ENCODE data around the gene RETREG2.
"Not testable (repeated sequence)": the region's sequence is repeated elsewhere in the genome, so short reads cannot be mapped to it uniquely, and the experiment has no call there.

The RETREG2 gene

GRCh38 chr2:219182331-219183150 lies 4.5 kb downstream of the RETREG2 start:
- H3K36me3 Mint-ChIP-seq (ENCODE audit: insufficient read depth) = peaks cover 44% of the 10 kb centered on the region
- H3K9me3 Mint-ChIP-seq = no peaks in the 10 kb centered on the region
- ATAC-seq (replicated peaks; ENCODE audit: extremely low read depth, poor library complexity, severe bottlenecking) (no peak), DNase-seq (ENCODE audit: low spot score in 2 of 2) (no peak)
- H3K27ac Mint-ChIP-seq (ENCODE audit: low read depth) = peak overlapping the region; percentile 72
- no peaks in the 10 kb centered on the region for H3K27me3 Mint-ChIP-seq
- H3K4me3 Mint-ChIP-seq = no peak overlapping the region
- peaks cover 59% of the 10 kb centered on the region for H3K4me1 Mint-ChIP-seq

DNA sequence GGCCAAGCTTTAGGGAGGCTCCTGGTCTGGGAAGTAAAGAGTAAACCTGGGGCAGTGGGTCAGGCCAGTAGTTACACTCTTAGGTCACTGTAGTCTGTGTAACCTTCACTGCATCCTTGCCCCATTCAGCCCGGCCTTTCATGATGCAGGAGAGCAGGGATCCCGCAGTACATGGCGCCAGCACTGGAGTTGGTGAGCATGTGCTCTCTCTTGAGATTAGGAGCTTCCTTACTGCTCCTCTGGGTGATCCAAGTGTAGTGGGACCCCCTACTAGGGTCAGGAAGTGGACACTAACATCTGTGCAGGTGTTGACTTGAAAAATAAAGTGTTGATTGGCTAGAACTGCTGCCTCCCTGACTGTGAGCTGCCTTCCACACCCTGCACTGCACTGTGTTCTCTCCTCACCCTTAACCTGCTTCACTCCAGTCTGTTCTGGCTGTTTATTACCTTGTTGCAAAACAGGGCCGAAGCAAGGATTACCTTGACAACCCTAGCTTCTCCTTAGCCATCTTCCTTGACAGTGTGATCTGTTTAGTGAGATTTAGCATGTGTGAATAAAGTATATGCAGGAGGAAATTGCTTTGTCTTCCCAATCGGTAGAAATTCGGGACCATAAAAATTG lies 5.2 kb downstream of the RETREG2 start:
- H3K4me3 Mint-ChIP-seq = no peak overlapping the region
- ATAC-seq (replicated peaks; ENCODE audit: extremely low read depth, poor library complexity, severe bottlenecking) = no peak
- H3K27ac Mint-ChIP-seq (ENCODE audit: low read depth) = peak overlapping the region; percentile 72
- H3K36me3 Mint-ChIP-seq (ENCODE audit: insufficient read depth) = peaks cover 38% of the 10 kb centered on the region
- no peaks in the 10 kb centered on the region for H3K27me3 Mint-ChIP-seq
- DNase-seq (ENCODE audit: low spot score in 2 of 2) = no peak
- H3K9me3 Mint-ChIP-seq = no peaks in the 10 kb centered on the region
- H3K4me1 Mint-ChIP-seq = peaks cover 56% of the 10 kb centered on the region

- DNase-seq (ENCODE audit: low spot score in 2 of 2) = no peak
- Mint-ChIP-seq H3K27me3 (no peaks in the 10 kb centered on the region), H3K4me1 (peaks cover 55% of the 10 kb centered on the region), H3K9me3 (no peaks in the 10 kb centered on the region), H3K4me3 (no peak overlapping the region), H3K27ac (ENCODE audit: low read depth) (peak overlapping the region; percentile 72), H3K36me3 (ENCODE audit: insufficient read depth) (peaks cover 33% of the 10 kb centered on the region)
- ATAC-seq (replicated peaks; ENCODE audit: extremely low read depth, poor library complexity, severe bottlenecking) = no peak
These were observed 6.0 kb downstream of the RETREG2 start for GRCh38 chr2:219184121-219184520.

GRCh38 chr2:219186754-219187456 lies 8.8 kb downstream of the RETREG2 start:
- no peaks in the 10 kb centered on the region for H3K9me3 Mint-ChIP-seq
- DNase-seq (ENCODE audit: low spot score in 2 of 2) (no peak), ATAC-seq (replicated peaks; ENCODE audit: extremely low read depth, poor library complexity, severe bottlenecking) (no peak)
- peak overlapping the region; percentile 63 for H3K27ac Mint-ChIP-seq (ENCODE audit: low read depth)
- peaks cover 18% of the 10 kb centered on the region for H3K36me3 Mint-ChIP-seq (ENCODE audit: insufficient read depth)
- H3K27me3 Mint-ChIP-seq = no peaks in the 10 kb centered on the region
- peaks cover 31% of the 10 kb centered on the region for H3K4me1 Mint-ChIP-seq
- H3K4me3 Mint-ChIP-seq = no peak overlapping the region

- no peaks in the 10 kb centered on the region for H3K9me3 Mint-ChIP-seq
- DNase-seq (ENCODE audit: low spot score in 2 of 2) (no peak), ATAC-seq (replicated peaks; ENCODE audit: extremely low read depth, poor library complexity, severe bottlenecking) (no peak)
- no peak overlapping the region for H3K27ac Mint-ChIP-seq (ENCODE audit: low read depth)
- no peak overlapping the region for H3K4me3 Mint-ChIP-seq
- H3K4me1 Mint-ChIP-seq = peaks cover 8% of the 10 kb centered on the region
- H3K36me3 Mint-ChIP-seq (ENCODE audit: insufficient read depth) = peaks cover 3% of the 10 kb centered on the region
- H3K27me3 Mint-ChIP-seq = peaks cover 14% of the 10 kb centered on the region
These were observed 19.3 kb downstream of the RETREG2 start for GRCh38 chr2:219197388-219197787.

DNA sequence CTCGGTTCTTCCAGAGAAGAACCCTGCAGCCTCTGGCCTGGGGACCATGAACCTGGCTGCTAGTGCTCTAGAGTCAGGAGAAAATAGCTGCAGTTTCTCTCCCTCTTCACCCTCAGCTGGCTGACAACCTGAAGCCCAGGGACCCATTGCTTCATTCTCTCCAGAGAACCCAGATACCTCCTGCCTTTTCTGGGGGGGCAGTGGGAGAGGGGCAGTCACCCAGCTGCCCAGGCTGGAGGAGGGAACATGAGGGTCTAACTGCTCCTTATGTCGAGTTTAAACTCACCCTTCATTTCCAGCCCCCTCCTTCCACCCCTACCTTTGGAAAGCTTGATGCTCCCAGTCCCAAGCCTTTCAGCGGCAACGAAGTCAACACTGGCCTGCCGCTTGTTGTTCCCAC lies 20.9 kb downstream of the RETREG2 start:
- Mint-ChIP-seq H3K27me3 (peaks cover 14% of the 10 kb centered on the region), H3K4me3 (no peak overlapping the region), H3K27ac (ENCODE audit: low read depth) (no peak overlapping the region), H3K9me3 (no peaks in the 10 kb centered on the region), H3K36me3 (ENCODE audit: insufficient read depth) (peaks cover 3% of the 10 kb centered on the region), H3K4me1 (peaks cover 8% of the 10 kb centered on the region)
- DNase-seq (ENCODE audit: low spot score in 2 of 2) (no peak), ATAC-seq (replicated peaks; ENCODE audit: extremely low read depth, poor library complexity, severe bottlenecking) (no peak)

DNA sequence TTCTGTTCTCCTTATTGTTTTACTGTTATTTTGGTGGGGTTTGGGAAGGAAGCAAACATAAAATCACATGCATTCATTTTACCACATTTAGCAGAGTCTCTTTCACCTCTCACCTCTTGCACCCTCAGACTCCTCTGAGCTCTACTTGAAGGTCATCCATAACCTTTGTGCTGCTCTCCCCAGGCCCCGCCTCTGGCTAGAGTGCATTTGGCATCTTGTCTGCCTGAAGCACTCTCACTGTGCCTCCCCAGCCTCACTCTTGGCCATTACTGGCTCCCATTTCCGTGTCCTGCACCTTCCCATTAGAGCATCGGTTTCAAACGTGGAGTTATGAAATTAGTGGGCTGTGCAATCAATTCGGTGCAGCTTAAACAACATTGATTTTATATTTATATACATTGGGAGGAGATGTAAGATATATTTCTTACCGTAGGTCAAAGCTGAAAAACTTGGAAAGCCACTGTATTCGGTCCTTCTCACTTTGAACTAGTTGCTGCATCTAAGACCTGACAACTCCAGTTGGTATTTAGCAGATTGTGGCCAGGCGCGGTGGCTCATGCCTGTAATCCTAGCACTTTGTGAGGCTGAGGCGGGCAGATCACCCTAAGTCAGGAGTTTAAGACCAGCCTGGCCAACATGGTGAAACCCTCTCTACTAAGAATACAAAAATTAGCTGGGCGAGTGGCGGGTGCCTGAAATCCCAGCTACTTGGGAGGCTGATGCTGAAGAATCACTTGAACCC lies 21.6 kb downstream of the RETREG2 start:
- peaks cover 14% of the 10 kb centered on the region for H3K27me3 Mint-ChIP-seq
- H3K27ac Mint-ChIP-seq (ENCODE audit: low read depth) = no peak overlapping the region
- peaks cover 8% of the 10 kb centered on the region for H3K4me1 Mint-ChIP-seq
- no peak for ATAC-seq (replicated peaks; ENCODE audit: extremely low read depth, poor library complexity, severe bottlenecking)
- no peaks in the 10 kb centered on the region for H3K9me3 Mint-ChIP-seq
- DNase-seq (ENCODE audit: low spot score in 2 of 2) = no peak
- H3K36me3 Mint-ChIP-seq (ENCODE audit: insufficient read depth) = peaks cover 3% of the 10 kb centered on the region
- H3K4me3 Mint-ChIP-seq = peak overlapping the region; percentile 72

- not testable (repeated sequence) for DNase-seq (ENCODE audit: low spot score in 2 of 2); H3K9me3 Mint-ChIP-seq; ATAC-seq (replicated peaks; ENCODE audit: extremely low read depth, poor library complexity, severe bottlenecking); H3K36me3 Mint-ChIP-seq (ENCODE audit: insufficient read depth); H3K4me1 Mint-ChIP-seq
- peaks cover 14% of the 10 kb centered on the region for H3K27me3 Mint-ChIP-seq
- peak overlapping the region; percentile 72 for H3K4me3 Mint-ChIP-seq
- H3K27ac Mint-ChIP-seq (ENCODE audit: low read depth) = peak overlapping the region; percentile 61
These were observed 22.6 kb downstream of the RETREG2 start for GRCh38 chr2:219200502-219201326.

- ATAC-seq (replicated peaks; ENCODE audit: extremely low read depth, poor library complexity, severe bottlenecking); H3K27ac Mint-ChIP-seq (ENCODE audit: low read depth); DNase-seq (ENCODE audit: low spot score in 2 of 2); H3K9me3 Mint-ChIP-seq; H3K4me3 Mint-ChIP-seq; H3K36me3 Mint-ChIP-seq (ENCODE audit: insufficient read depth): not testable (repeated sequence)
- Mint-ChIP-seq H3K4me1 (peaks cover 13% of the 10 kb centered on the region), H3K27me3 (peaks cover 14% of the 10 kb centered on the region)
These were observed 23.3 kb downstream of the RETREG2 start for GRCh38 chr2:219201331-219201730.

DNA sequence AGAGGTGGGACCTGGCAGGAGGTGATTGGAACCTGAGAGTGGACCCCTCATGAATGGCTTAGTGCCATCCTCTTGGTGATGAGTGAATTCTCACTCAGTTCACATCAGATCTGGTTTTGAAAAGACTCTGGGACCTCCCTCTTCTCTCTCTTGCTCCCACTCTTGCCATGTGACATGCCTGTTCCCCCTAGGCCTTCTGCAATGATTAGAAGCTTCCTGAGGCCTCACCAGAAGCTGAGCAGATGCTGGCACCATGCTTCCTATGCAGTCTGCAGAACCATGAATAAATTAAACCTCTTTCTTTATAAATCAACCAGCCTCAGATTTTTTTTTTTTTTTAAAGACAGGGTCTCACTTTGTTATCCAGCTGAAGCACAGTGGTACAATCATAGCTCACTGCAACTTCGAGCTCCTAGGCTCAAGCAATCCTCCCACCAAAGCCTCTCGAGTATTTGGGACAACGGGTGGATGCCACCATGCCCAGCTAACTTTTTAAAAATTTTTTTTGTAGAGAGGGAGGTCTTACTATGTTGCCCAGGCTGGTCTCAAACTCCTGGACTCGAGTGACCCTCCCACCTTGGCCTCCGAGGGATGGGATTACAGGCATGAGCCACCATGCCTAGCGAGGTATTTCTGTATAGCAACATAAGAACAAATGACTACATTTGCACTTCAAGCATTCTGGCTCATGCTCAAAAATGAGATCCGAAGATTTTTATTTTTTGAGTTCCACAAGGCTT lies 26.5 kb downstream of the RETREG2 start:
- H3K4me1 Mint-ChIP-seq = peaks cover 30% of the 10 kb centered on the region
- ATAC-seq (replicated peaks; ENCODE audit: extremely low read depth, poor library complexity, severe bottlenecking) (no peak), DNase-seq (ENCODE audit: low spot score in 2 of 2) (no peak)
- no peak overlapping the region for H3K4me3 Mint-ChIP-seq
- H3K36me3 Mint-ChIP-seq (ENCODE audit: insufficient read depth) = peaks cover 21% of the 10 kb centered on the region
- H3K27ac Mint-ChIP-seq (ENCODE audit: low read depth) = no peak overlapping the region
- H3K27me3 Mint-ChIP-seq = peaks cover 3% of the 10 kb centered on the region
- no peaks in the 10 kb centered on the region for H3K9me3 Mint-ChIP-seq

DNA sequence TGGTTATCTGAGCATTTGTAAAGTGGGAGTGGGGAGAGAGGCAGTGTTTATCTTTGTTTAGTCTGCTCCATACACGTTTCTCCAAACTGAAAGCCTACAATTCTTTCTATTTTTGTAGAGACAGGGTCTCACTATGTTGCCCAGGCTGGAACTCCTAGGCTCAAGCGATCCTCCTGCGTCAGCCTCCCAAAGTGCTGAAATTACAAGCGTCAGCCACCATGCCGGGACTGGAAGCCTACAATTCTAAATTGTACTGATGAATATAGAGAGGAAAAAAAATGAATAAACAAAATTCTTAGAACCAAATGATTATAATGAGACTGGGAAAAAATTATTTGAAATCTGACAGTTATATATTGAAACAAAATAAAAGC lies 27.1 kb downstream of the RETREG2 start:
- Mint-ChIP-seq H3K36me3 (ENCODE audit: insufficient read depth) (peaks cover 22% of the 10 kb centered on the region), H3K27ac (ENCODE audit: low read depth) (peak overlapping the region; percentile 92), H3K4me3 (no peak overlapping the region), H3K27me3 (no peaks in the 10 kb centered on the region), H3K9me3 (no peaks in the 10 kb centered on the region), H3K4me1 (peaks cover 28% of the 10 kb centered on the region)
- DNase-seq (ENCODE audit: low spot score in 2 of 2) = no peak
- no peak for ATAC-seq (replicated peaks; ENCODE audit: extremely low read depth, poor library complexity, severe bottlenecking)

Measured in central memory CD8-positive, alpha-beta T cell (primary cell).